HUES48 (cell line): Measurements from ENCODE around the gene MCF2L2.

Experiments
- H3K27ac ChIP-seq: one replicate; pipeline ENCODE4 v1.7.0; 2013; ENCODE audit warnings: low read depth, low read length, inconsistent platforms
- H3K27me3 ChIP-seq: 2 replicates; pipeline ENCODE4 v1.6.1; 2013; ENCODE audit warnings: mild to moderate bottlenecking, low read length; ENCODE audit not compliant: control insufficient read depth, insufficient read depth
- H3K36me3 ChIP-seq: 2 replicates; pipeline ENCODE4 v1.6.1; 2013; ENCODE audit warnings: low read length; ENCODE audit not compliant: control insufficient read depth, insufficient read depth
- H3K4me1 ChIP-seq: 2 replicates; pipeline ENCODE4 v1.6.1; 2013; ENCODE audit warnings: mild to moderate bottlenecking, low read length; ENCODE audit not compliant: control insufficient read depth, insufficient read depth
- H3K4me3 ChIP-seq: 2 replicates; pipeline ENCODE4 v1.5.1; 2013; ENCODE audit warnings: mild to moderate bottlenecking, low read depth, low read length
- H3K9ac ChIP-seq: 2 replicates; pipeline ENCODE4 v1.6.1; 2013; ENCODE audit warnings: mild to moderate bottlenecking, low read depth, low read length, moderate library complexity
- H3K9me3 ChIP-seq: 2 replicates; pipeline ENCODE4 v1.6.1; 2013; ENCODE audit warnings: low read length; ENCODE audit not compliant: control insufficient read depth, insufficient read depth

The MCF2L2 gene

DNA sequence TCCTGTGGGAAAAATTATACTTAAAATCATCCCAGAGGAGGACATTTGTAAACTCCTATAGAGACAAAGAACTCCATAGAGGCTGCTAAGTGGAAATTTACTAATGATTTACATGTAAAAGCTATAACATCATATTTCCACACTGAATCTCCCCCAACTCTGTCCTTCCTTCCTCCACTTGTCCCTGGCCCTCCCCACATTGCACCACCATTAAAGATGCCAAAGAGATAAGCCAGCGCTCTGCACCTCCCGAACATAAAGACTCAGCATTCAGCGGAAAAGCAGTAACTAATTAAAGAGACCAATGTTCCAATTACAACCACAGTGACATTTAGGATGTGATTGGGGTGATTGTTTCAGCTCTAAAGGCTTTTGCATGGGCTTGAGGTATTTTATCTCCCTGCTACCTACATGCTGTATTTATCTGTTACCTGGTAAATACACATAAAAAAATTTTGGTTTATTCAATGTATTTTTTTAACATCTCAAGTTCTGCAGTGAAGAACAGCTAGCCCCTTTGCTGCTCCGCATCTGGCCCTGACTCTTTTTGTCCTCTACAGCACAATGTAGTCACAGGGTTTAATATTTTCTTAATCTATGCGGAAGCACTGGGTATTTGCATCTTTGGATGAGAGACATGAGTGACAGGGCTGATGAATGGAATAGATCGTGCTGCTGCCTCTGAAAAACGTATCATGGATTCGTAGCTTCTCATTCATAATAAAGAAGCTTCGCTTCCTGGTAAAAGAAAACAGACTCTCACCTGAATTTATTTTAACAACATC lies 210.7 kb downstream of the MCF2L2 start:
- Histone ChIP-seq H3K4me3 (no peak overlapping the region), H3K27ac (no peak overlapping the region), H3K9ac (no peak overlapping the region), H3K27me3 (no peaks in the 10 kb centered on the region), H3K9me3 (no peaks in the 10 kb centered on the region), H3K36me3 (no peaks in the 10 kb centered on the region), H3K4me1 (no peaks in the 10 kb centered on the region)

DNA sequence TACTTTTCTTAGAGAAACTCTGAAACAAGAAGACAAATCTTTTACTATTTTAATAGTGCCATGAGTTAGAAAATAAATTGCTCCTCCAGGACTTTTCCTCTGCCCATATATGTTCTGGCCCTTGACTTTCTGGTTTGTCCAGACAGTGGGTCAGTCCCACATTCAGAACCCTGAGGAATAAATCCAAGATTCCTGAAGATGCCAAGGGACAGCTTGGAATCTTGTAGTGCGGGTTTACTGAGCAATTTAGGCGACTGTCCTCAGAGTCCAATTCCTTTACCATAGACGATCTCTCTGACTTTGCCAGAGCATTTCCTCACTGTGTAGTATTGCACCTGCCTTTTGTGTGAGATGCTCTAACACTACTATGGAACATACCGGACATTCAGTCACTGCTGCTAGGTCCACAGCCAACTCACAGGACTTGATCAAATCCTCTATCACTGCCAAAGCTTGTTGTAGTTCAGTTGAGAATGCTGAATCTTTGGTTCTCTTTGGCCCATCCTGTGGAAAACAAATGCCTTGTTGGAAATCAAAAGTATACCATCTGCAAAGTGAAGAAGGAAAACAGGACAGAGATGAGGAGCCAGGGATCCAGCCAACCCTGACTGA lies 212.7 kb downstream of the MCF2L2 start:
- H3K9ac ChIP-seq = no peak overlapping the region

DNA sequence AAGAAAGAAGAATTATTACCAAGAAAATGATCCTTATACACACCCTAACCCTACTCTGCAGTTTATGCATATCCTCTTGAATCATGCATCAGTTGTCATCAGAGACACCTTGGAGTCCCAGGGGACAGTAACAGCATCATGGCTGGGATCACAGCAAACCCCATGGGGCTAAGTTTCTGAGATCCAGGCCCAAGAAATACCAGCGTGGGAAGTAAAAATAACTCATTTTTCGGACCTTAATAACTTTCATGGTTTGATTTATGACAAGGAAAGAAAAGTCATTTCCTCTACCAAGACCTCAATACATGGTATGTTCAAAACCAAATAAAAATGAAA lies 214.2 kb downstream of the MCF2L2 start:
- Histone ChIP-seq H3K9ac (no peak overlapping the region), H3K4me1 (no peaks in the 10 kb centered on the region), H3K4me3 (no peak overlapping the region), H3K36me3 (no peaks in the 10 kb centered on the region), H3K27ac (no peak overlapping the region), H3K27me3 (no peaks in the 10 kb centered on the region), H3K9me3 (no peaks in the 10 kb centered on the region)

More for the DNA sequence above, 212.7 kb downstream of the MCF2L2 start:
- no peaks in the 10 kb centered on the region for H3K4me1 ChIP-seq
- no peaks in the 10 kb centered on the region for H3K36me3 ChIP-seq
- no peaks in the 10 kb centered on the region for H3K27me3 ChIP-seq
- H3K4me3 ChIP-seq = no peak overlapping the region
- no peak overlapping the region for H3K27ac ChIP-seq
- no peaks in the 10 kb centered on the region for H3K9me3 ChIP-seq

DNA sequence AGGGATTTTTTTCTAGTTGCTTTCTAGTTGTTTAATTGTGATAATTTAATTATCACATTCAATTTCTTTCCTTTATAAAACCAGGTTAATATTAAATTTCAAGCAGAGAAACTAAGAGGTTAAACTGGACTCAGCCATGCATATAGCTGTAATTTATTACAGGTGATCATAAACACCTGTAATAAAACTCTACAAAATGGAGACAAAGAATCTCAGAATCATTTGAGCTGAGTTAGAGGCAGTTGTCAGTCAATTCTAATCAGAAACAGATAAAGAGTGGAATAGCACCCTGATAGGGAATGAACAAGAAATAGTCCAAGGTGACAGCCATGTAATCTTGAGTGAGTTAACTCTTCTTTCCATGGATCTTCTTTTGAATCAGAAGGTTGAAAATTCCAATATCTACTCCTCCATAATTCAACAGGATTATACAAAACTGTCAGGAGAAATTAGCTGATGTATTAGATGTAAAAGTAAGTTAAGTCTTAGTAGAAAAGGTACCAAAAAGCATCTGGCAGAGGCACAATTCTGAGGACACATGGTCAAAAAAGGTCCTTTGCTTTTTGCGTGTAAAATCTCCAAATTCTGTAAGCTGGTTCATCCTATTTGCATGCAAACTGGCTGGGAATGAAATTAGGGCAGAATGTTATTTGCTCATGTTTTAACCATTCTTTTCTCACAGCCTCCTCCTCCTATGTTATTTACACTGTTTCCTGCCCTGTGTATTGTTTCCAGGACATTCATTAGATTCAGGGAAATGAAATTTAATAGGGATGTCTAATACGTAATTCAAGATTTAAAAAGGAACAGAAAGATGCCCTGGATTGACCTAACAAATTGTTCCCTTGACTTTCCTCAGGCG lies 214.8 kb downstream of the MCF2L2 start:
- H3K27ac ChIP-seq = no peak overlapping the region
- no peaks in the 10 kb centered on the region for H3K27me3 ChIP-seq
- H3K4me3 ChIP-seq = no peak overlapping the region
- H3K36me3 ChIP-seq = no peaks in the 10 kb centered on the region
- H3K9me3 ChIP-seq = no peaks in the 10 kb centered on the region
- H3K9ac ChIP-seq = no peak overlapping the region
- no peaks in the 10 kb centered on the region for H3K4me1 ChIP-seq

DNA sequence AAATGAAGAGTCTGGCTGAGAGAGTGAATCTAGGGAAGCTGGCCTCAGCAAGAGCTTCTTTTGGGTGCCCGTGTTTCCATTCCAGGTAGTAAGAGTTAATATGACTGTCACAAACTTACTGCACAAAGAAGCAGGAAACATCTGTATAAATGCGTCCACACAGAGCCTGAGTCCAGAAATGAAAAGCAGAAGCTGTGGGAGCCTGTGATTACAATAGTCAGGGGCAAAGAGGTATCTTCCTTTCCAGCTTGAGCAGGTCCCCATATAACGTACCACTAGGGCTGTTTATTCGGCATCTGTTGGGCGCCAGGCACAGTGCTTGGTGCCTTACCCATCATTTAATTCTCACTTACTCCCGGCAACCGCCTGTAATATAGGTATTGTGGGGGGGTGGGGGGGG lies 215.9 kb downstream of the MCF2L2 start:
- Histone ChIP-seq H3K4me3 (no peak overlapping the region), H3K27me3 (no peaks in the 10 kb centered on the region), H3K9me3 (no peaks in the 10 kb centered on the region), H3K9ac (no peak overlapping the region), H3K4me1 (no peaks in the 10 kb centered on the region), H3K27ac (no peak overlapping the region), H3K36me3 (no peaks in the 10 kb centered on the region)

DNA sequence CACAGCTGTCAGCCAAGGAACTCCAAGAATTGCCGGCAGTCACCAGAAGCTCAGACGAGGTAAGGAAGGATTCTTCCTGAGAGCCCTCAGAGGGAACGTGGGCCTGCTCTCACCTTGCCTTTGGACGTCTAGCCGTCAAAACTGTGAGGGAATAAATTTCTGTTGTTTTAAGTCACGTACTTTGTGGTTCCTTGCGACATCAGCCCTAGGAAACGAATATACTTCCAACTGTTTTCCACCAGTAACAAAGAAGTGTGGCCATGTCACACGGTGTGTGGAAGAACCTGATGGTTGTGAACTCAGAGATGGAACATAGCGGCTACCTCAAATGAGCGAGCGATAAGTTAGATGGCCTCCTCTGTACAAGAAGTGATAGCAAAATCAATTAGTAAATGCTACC lies 216.3 kb downstream of the MCF2L2 start:
- Histone ChIP-seq H3K27me3 (no peaks in the 10 kb centered on the region), H3K4me1 (no peaks in the 10 kb centered on the region), H3K27ac (no peak overlapping the region), H3K9ac (no peak overlapping the region), H3K36me3 (no peaks in the 10 kb centered on the region), H3K4me3 (no peak overlapping the region), H3K9me3 (no peaks in the 10 kb centered on the region)

DNA sequence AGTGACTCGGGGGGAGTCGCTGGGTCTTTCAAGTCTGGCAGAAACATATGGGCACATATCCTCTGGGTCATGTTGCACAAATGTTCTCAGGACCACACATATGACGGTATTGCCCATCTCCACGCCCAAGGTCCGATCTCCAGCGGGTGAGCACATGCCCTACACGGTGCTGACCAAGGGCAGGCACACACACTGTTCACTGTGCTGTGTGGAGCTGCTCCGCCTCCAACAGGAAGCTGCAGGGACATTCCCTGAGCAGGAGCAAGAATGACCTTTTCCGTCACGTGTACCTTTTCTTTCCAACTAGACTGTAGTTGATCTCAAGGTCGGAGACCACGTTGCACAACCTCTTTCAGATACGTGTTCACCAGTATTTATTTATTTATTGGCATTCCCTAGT lies 217.1 kb downstream of the MCF2L2 start:
- H3K9ac ChIP-seq = no peak overlapping the region
- no peak overlapping the region for H3K4me3 ChIP-seq
- no peaks in the 10 kb centered on the region for H3K9me3 ChIP-seq
- no peak overlapping the region for H3K27ac ChIP-seq
- no peaks in the 10 kb centered on the region for H3K27me3 ChIP-seq
- H3K4me1 ChIP-seq = no peaks in the 10 kb centered on the region
- no peaks in the 10 kb centered on the region for H3K36me3 ChIP-seq

DNA sequence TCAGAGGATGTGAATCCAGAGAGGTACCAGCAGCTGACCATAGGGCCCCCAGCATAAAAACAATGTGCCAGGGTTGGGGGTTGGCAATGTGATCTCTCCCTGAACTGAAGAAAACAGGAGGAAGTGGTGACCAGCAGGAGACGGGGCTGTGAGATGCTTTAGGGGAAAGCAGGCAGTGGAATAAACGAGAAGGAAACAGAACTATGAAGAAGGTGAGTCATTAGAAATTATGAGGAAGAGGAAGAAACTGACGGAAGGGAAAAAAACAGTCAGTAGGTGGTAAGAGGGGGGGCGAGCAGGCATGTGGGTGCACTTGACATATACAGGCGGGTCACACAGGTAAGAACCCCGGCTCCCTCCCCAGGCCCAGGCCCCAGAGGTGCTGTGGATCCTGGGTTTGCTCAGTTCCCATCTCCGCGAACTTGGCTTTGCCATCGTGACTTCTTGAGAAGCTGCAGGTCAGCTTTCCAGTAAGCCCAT lies 217.5 kb downstream of the MCF2L2 start:
- no peak overlapping the region for H3K27ac ChIP-seq
- H3K9me3 ChIP-seq = no peaks in the 10 kb centered on the region
- H3K4me3 ChIP-seq = no peak overlapping the region
- no peak overlapping the region for H3K9ac ChIP-seq
- no peaks in the 10 kb centered on the region for H3K4me1 ChIP-seq
- no peaks in the 10 kb centered on the region for H3K27me3 ChIP-seq
- H3K36me3 ChIP-seq = no peaks in the 10 kb centered on the region

DNA sequence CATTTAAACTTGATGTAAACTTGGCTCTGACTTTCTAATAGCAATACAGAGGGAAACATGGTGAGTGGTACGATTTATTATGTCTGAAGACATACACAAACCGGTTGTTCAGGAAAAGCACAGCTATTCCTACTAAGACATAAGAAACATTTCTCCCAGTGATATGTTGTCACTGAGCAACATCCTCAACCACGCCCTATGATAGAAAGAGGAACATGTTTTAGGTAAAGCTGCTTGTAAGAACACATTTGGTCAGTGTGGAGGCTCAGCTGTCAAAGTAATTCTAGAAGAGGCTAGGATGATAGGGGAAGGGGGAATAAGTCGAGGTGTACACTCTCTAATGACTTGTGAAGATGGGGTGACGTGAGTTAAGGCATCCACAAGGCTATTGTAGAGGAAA lies 218.1 kb downstream of the MCF2L2 start:
- H3K9ac ChIP-seq = no peak overlapping the region
- no peaks in the 10 kb centered on the region for H3K27me3 ChIP-seq
- H3K9me3 ChIP-seq = no peaks in the 10 kb centered on the region
- H3K36me3 ChIP-seq = no peaks in the 10 kb centered on the region
- H3K4me1 ChIP-seq = no peaks in the 10 kb centered on the region
- no peak overlapping the region for H3K4me3 ChIP-seq
- no peak overlapping the region for H3K27ac ChIP-seq

DNA sequence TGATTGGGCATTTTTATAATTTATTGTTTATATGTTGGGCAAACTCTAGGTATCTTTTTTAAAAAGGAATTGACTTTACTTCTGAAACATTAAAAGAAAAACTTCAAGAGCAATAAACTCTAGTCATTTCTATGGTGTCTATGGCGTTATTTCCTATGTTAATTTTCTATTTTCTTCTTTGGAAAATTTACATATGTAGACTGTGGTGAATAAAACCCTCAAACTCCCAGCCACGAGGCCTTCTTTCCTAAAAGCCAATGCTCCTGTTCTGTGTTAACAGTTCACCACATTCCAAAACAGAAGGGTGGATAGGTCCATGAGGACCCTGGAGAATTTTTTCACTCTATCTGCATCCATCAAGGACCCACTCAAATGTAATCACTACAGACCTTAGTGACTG lies 219.6 kb downstream of the MCF2L2 start:
- Histone ChIP-seq H3K27me3 (no peaks in the 10 kb centered on the region), H3K36me3 (no peaks in the 10 kb centered on the region), H3K4me3 (no peak overlapping the region), H3K4me1 (no peaks in the 10 kb centered on the region), H3K9me3 (no peaks in the 10 kb centered on the region; the same call in 1 of the 2 replicates), H3K27ac (no peak overlapping the region), H3K9ac (no peak overlapping the region)

DNA sequence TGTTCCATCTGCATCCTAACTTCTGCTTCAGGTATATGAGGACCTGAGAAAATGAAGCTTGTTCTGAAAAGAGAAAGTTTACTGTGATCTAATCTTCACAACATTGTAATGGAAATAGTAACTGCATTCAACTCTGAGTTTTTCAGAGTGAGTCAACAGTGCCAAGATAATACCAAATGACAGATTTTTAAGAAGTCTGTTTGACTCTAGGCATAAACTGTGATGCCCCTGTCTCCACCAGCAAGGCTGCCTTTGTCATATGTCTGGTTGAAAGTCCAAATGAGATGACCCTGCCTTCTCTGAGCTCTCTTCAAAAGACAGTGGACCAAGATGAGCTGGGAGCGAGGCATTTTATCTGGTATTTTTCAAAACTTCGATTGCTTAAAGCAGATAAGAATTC lies 220.2 kb downstream of the MCF2L2 start:
- Histone ChIP-seq H3K9ac (no peak overlapping the region), H3K9me3 (peaks cover 2% of the 10 kb centered on the region; the same call in 1 of the 2 replicates), H3K27ac (no peak overlapping the region)

More for the DNA sequence above, 220.2 kb downstream of the MCF2L2 start:
- Histone ChIP-seq H3K36me3 (no peaks in the 10 kb centered on the region), H3K27me3 (no peaks in the 10 kb centered on the region), H3K4me3 (no peak overlapping the region), H3K4me1 (no peaks in the 10 kb centered on the region)
